PC-9 (cell line): ENCODE results near the gene PNMA8B.

Experiments used
- EZH2 ChIP-seq: fragments of 200-600 bp; sonication (generic); IDR thresholded peaks from 2 replicates; pipeline ENCODE4 v1.8.0; 2017; ENCODE audit warnings: antibody characterized with exemption, low read depth
- TF ChIP-seq, protein P1 (sequence below): fragments of 200-600 bp; sonication (generic); conservative IDR thresholded peaks from 2 replicates; pipeline ENCODE4 v1.6.1; 2017; ENCODE audit warnings: mixed run types, antibody characterized with exemption, mild to moderate bottlenecking, moderate library complexity

DNA sequence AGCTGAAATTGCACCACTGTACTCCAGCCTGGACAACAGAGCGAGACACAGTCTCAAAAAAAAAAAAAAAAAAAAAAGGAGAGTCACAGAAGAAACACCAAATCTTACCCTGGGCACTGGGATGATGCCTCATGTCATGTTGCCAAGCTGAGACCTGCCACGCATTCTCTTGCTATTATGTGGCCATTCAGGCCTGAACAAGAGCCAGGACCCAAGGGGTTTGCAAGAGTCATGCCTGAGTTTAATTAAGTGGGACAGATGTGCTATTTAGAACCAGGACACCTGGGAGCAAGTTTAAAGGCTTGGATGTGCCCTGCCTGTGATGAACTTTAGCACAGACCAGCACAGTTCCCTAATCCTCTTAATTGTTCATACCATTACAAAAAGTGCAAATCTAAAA lies 34.1 kb downstream of the PNMA8B start:
- TF ChIP-seq, protein P1, sequence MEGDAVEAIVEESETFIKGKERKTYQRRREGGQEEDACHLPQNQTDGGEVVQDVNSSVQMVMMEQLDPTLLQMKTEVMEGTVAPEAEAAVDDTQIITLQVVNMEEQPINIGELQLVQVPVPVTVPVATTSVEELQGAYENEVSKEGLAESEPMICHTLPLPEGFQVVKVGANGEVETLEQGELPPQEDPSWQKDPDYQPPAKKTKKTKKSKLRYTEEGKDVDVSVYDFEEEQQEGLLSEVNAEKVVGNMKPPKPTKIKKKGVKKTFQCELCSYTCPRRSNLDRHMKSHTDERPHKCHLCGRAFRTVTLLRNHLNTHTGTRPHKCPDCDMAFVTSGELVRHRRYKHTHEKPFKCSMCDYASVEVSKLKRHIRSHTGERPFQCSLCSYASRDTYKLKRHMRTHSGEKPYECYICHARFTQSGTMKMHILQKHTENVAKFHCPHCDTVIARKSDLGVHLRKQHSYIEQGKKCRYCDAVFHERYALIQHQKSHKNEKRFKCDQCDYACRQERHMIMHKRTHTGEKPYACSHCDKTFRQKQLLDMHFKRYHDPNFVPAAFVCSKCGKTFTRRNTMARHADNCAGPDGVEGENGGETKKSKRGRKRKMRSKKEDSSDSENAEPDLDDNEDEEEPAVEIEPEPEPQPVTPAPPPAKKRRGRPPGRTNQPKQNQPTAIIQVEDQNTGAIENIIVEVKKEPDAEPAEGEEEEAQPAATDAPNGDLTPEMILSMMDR = no peak
- no peak for TF ChIP-seq EZH2
